ENCODE measurements around the gene CHPF2. TPM values are rescaled to one million over a fixed set of nuclear protein-coding genes. Genes with fewer than 3 reads are reported as not detected.

The CHPF2 gene
- polyA plus RNA-seq, 3 donors = 34.4 to 38.0 (median 36.0) TPM

GRCh38 chr7:151211155-151211772, 21.0 kb upstream of the CHPF2 start:
- Mint-ChIP-seq H3K4me1 (no peaks in the 10 kb centered on the region), H3K27me3 (ENCODE audit: low read depth in 3 of 3) (peaks cover 16 to 23% (median 19%) of the 10 kb centered on the region in 3 donors), H3K9me3 (no peaks in the 10 kb centered on the region), H3K27ac (no peak overlapping the region), H3K4me3 (no peak overlapping the region), H3K36me3 (peaks cover 45 to 48% of the 10 kb centered on the region in 2 donors)
- Histone ChIP-seq H3K9me3 (replicated peaks in 1 of 2; ENCODE audit: control insufficient read depth in 1 of 2, insufficient read depth in 1 of 2, low read length in 2 of 2) (no peaks in the 10 kb centered on the region), H3K4me2 (replicated peaks; ENCODE audit: extremely low read depth, low read length, poor library complexity, severe bottlenecking) (no peak overlapping the region), H3K27me3 (ENCODE audit: control insufficient read depth in 2 of 2, insufficient read depth in 2 of 2, low read length in 2 of 2) (peaks cover 3 to 6% of the 10 kb centered on the region in 2 donors), H2AFZ (ENCODE audit: insufficient read depth, low read depth, low read length, poor library complexity, severe bottlenecking) (no peak overlapping the region), H4K20me1 (ENCODE audit: insufficient read depth, low read length) (peaks cover 3% of the 10 kb centered on the region), H3K4me3 (replicated peaks in 1 of 3; ENCODE audit: low read depth in 2 of 3, low read length in 3 of 3) (no peak overlapping the region), H3K4me1 (ENCODE audit: control insufficient read depth in 1 of 2, insufficient read depth in 2 of 2, low read length in 2 of 2) (no peaks in the 10 kb centered on the region), H3K36me3 (replicated peaks in 1 of 2; ENCODE audit: control insufficient read depth in 1 of 2, insufficient read depth in 2 of 2, low read length in 2 of 2) (peaks cover 34 to 44% of the 10 kb centered on the region in 2 donors), H3K79me2 (ENCODE audit: insufficient read depth, low read length) (no peaks in the 10 kb centered on the region), H3K9ac (ENCODE audit: insufficient read depth, low read length, poor library complexity, severe bottlenecking) (no peak overlapping the region), H3K27ac (ENCODE audit: low read depth in 1 of 2, low read length in 2 of 2) (no peak overlapping the region)
- DNase-seq = no peak
- intact Hi-C loops (cut with micrococcal nuclease) = no loop called here
- WGBS (ENCODE audit: insufficient coverage) = 100% methylated on average over 1 of the region's 3 CpGs
- no peak for TF ChIP-seq CTCF (IDR thresholded peaks at IDR 0.05)

DNA sequence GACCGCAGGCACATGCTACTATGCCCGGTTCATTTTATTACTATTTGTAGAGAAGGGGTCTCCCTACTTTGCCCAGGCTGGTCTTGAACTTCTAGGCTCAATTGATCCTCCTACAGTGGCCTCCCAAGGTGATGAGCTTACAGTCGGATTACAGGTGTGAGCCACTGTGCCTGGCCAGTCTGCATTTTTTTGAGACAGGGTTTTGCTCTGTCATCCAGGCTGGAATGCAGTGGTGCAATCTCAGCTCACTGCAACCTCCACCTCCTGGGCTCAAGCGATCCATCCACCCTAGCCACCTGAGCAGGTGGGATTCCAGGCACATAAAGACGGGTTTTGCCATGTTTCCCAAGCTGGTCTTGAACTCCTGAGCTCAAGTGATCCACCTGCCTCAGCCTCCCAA, 19.7 kb upstream of the CHPF2 start:
- H3K36me3 ChIP-seq (replicated peaks in 1 of 2; ENCODE audit: control insufficient read depth in 1 of 2, insufficient read depth in 2 of 2, low read length in 2 of 2) = peaks cover 47 to 58% of the 10 kb centered on the region in 2 donors
- TF ChIP-seq CTCF (IDR thresholded peaks at IDR 0.05) = no peak
- H3K27ac Mint-ChIP-seq = no peak overlapping the region
- H3K79me2 ChIP-seq (ENCODE audit: insufficient read depth, low read length) = no peaks in the 10 kb centered on the region
- no peaks in the 10 kb centered on the region for H3K9me3 ChIP-seq (replicated peaks in 1 of 2; ENCODE audit: control insufficient read depth in 1 of 2, insufficient read depth in 1 of 2, low read length in 2 of 2)
- no peaks in the 10 kb centered on the region for H3K4me1 Mint-ChIP-seq
- H3K27ac ChIP-seq (ENCODE audit: low read depth in 1 of 2, low read length in 2 of 2) = no peak overlapping the region
- H3K9me3 Mint-ChIP-seq = no peaks in the 10 kb centered on the region
- 100% methylated on average over 3 of the region's 5 CpGs for WGBS (ENCODE audit: insufficient coverage)
- H3K27me3 Mint-ChIP-seq (ENCODE audit: low read depth in 3 of 3) = peaks cover 5 to 10% (median 9%) of the 10 kb centered on the region in 3 donors
- DNase-seq = no peak
- no peak overlapping the region for H3K4me3 Mint-ChIP-seq
- no peak overlapping the region for H3K4me3 ChIP-seq (replicated peaks in 1 of 3; ENCODE audit: low read depth in 2 of 3, low read length in 3 of 3)
- H3K27me3 ChIP-seq (ENCODE audit: control insufficient read depth in 2 of 2, insufficient read depth in 2 of 2, low read length in 2 of 2) = no peaks in the 10 kb centered on the region
- H3K9ac ChIP-seq (ENCODE audit: insufficient read depth, low read length, poor library complexity, severe bottlenecking) = no peak overlapping the region
- intact Hi-C loops (cut with micrococcal nuclease) = no loop called here
- H4K20me1 ChIP-seq (ENCODE audit: insufficient read depth, low read length) = peaks cover 3% of the 10 kb centered on the region
- H2AFZ ChIP-seq (ENCODE audit: insufficient read depth, low read depth, low read length, poor library complexity, severe bottlenecking) = no peak overlapping the region
- no peak overlapping the region for H3K4me2 ChIP-seq (replicated peaks; ENCODE audit: extremely low read depth, low read length, poor library complexity, severe bottlenecking)
- H3K36me3 Mint-ChIP-seq = peaks cover 57 to 60% of the 10 kb centered on the region in 2 donors
- no peaks in the 10 kb centered on the region for H3K4me1 ChIP-seq (ENCODE audit: control insufficient read depth in 1 of 2, insufficient read depth in 2 of 2, low read length in 2 of 2)

All from CD14-positive monocyte (primary cell).